Dedifferentiated amniotic fluid mesenchymal stem cell (primary cell): ENCODE results near the gene FBXO36.

ENCODE experiments used
- DNase-seq: peaks from one replicate; pipeline ENCODE4 v3.0.0-alpha.2; 2016; ENCODE audit errors: extremely low spot score

The FBXO36 gene

DNA sequence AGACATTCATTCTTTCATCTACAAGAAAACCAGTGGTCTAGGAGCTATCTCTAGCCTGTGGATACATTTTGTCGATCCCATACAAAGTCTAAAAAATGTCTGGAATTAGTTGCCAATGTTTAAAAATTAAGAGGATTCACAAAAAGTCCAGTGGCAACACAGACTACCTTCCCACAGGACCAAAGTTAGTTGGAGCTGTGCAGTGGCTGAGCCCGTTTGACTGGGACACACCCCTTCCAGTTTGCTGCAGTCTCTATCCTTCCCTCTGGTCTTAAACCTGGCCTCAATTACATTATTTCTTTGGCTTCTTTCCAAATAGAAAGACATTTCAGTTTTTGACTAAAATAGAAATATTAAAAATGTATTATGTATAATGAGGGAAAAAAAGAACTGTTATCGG, 127.8 kb downstream of the FBXO36 start:
- DNase-seq = no peak

DNA sequence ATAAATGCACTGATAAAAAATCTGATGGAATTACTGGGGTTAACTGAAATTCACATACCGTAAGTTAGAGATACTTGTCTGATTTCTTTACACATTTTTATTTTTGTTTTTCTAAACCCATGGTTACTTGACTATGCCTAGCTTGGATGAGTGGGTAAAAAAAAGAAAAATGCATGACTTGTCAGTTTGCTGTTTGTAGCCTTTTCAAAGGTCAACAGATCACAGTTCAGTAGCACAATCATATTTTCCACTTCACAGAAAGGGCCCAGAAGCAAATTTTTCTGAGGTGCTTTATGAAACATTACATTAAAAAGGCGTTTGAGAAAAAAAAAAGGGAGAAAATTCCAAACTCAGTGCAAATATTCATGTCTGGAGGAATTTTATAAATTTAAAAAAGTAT, 130.0 kb downstream of the FBXO36 start:
- no peak for DNase-seq

DNA sequence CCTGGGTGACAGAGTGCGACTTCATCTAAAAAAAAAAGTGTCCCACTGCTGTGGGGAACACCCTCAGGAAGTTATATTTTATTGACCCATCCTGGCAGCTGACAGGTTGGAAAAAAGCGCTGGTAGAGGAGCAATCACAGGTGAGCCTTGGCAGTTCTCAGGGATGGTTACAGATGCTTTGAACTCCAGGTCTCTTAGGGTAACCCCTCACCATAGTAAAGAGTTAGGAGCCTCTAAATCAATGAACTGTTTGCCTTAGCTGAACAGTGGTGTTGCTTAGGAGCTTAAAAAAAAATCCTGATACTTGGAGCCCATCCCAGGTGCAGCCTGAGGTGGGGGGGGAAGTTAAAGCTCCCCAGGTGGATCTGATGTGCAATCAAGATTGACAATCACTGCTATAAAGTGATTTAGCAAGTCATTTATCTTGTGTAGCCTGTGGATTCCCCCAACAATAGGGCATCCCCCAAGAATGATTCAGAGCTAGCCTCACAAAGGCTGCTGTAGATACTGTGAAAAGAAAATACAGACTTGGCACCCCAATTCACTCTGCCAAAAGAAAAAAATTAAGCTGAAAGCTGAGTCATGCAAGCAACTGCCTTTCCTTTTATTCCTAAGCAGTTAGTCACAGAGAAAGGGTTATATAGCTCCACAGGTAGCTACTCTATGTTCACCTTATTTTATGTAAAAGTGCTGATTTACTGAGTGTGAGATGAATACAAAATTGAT, 131.6 kb downstream of the FBXO36 start:
- DNase-seq = no peak

DNA sequence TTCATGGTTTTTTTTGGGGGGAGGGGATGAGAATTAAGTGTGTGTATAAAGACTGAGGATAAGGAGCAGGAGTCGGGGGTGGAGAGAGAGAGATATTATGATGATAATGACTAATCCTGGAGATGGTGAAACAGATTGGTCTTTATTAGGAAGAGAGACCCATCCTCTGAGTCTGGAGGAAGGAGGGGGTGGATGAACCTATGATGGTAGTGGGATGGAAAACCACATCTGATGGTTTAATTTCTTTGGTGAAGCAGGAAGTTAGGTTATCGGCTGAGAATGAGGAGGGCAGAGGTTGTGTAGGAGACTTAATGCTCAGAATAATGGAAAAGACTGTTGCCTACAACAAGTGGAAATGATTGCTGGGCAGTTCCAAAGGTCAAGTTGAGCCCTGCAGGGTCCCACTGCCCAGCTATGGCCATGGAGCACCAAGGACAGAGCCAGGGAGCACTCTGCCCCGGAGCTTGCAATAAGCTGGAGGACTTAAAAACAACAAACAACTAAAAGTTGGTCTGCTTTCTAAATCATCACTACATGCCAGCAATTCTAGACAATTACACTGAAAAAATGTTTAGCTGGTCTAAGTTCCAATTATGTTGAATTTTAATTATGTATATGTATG, 138.5 kb downstream of the FBXO36 start:
- DNase-seq = no peak
